Breast epithelium (tissue), 3 donors: Measurements from ENCODE around the gene SLC38A9.

ENCODE experiments used
- CTCF ChIP-seq, 3 donors: fragments of 450-650 bp; IDR thresholded peaks; one replicate each; pipeline ENCODE4 v1.5.1; 2016 to 2017; ENCODE audit warnings: antibody characterized with exemption in 3 of 3, mild to moderate bottlenecking in 3 of 3, moderate library complexity in 3 of 3
- POLR2AphosphoS5 ChIP-seq, 3 donors: sonication (generic); formaldehyde crosslinking; IDR thresholded peaks; one replicate each; pipeline ENCODE4 v1.6.1; 2017; ENCODE audit warnings: antibody characterized with exemption in 3 of 3

GRCh38 chr5:55758231-55758630, 46.1 kb upstream of the SLC38A9 start:
- TF ChIP-seq POLR2AphosphoS5 (IDR thresholded peaks at IDR 0.05) (no peak), CTCF (IDR thresholded peaks at IDR 0.05) (no peak)
